B cell (primary cell): Measurements from ENCODE around the gene CHTF18.

ENCODE experiments used
- EZH2 ChIP-seq: IDR thresholded peaks from 2 replicates; pipeline ENCODE4 v1.6.1; 2012; ENCODE audit warnings: borderline replicate concordance, low read depth, mild to moderate bottlenecking, moderate library complexity, low read length; ENCODE audit not compliant: insufficient read depth, poor library complexity, severe bottlenecking
- TF ChIP-seq, protein P1 (sequence below): fragments of 200-600 bp; IDR thresholded peaks from one replicate; pipeline ENCODE4 v1.8.0; 2022; ENCODE audit warnings: antibody characterized with exemption, mild to moderate bottlenecking

DNA sequence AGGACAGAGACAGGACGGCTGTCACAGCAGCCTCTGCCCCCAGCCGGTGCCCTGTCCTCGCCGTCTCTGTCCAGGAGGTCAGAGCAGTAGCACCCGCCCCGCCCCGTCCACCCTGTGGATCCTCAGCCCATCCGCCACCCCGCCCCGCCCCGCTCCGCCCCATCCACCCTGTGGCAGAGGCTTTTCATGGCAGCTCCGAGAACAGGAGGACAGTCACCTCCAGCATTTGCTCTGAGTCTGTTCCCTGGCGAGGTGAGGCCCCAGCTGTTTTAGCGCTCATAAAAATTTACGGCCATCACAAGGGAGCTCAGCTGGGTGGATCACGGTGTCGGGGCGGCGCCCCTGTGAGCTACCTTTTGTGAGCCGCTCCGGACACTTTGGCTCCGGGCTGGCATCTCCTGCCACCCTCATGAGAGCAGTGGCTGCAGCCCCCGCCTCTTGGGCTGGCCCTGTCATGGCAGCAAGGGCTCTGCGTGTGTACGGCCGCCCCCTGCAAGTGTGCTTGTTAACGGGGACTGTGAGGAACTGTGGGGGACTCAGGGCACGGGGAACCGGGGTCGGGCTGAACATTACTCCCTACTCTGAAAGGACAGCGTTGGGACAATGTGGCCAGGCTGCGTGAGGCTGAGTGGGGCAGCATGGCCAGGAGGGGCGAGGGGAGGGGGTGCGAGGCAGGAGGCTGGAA lies 44.4 kb downstream of the CHTF18 start:
- TF ChIP-seq, protein P1, sequence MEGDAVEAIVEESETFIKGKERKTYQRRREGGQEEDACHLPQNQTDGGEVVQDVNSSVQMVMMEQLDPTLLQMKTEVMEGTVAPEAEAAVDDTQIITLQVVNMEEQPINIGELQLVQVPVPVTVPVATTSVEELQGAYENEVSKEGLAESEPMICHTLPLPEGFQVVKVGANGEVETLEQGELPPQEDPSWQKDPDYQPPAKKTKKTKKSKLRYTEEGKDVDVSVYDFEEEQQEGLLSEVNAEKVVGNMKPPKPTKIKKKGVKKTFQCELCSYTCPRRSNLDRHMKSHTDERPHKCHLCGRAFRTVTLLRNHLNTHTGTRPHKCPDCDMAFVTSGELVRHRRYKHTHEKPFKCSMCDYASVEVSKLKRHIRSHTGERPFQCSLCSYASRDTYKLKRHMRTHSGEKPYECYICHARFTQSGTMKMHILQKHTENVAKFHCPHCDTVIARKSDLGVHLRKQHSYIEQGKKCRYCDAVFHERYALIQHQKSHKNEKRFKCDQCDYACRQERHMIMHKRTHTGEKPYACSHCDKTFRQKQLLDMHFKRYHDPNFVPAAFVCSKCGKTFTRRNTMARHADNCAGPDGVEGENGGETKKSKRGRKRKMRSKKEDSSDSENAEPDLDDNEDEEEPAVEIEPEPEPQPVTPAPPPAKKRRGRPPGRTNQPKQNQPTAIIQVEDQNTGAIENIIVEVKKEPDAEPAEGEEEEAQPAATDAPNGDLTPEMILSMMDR, result no peak
- TF ChIP-seq EZH2, result no peak
